ENCODE data around the gene ABHD3.

DNA sequence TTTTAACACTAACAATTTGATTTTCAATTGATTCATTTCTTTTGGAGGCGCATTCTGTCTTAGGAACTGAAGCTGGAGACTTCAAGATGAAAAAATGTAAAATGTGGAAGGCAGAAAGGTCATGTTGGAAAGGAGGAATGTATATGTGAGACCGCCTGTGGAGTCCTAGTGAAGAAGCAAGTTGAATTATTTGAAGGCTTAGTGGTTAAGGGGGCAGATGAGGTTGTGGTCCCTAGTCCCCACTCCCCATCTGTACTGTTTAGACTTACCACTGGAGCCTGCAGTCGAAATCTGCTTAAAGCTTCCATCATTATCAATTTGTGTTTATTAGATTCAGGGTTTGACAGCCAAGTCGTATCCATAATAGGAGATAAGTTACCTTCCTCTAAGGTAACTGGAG lies 20.6 kb upstream of the ABHD3 start:
- TF ChIP-seq POLR2A (IDR thresholded peaks at IDR 0.05), result no peak
- TF ChIP-seq, protein P1, sequence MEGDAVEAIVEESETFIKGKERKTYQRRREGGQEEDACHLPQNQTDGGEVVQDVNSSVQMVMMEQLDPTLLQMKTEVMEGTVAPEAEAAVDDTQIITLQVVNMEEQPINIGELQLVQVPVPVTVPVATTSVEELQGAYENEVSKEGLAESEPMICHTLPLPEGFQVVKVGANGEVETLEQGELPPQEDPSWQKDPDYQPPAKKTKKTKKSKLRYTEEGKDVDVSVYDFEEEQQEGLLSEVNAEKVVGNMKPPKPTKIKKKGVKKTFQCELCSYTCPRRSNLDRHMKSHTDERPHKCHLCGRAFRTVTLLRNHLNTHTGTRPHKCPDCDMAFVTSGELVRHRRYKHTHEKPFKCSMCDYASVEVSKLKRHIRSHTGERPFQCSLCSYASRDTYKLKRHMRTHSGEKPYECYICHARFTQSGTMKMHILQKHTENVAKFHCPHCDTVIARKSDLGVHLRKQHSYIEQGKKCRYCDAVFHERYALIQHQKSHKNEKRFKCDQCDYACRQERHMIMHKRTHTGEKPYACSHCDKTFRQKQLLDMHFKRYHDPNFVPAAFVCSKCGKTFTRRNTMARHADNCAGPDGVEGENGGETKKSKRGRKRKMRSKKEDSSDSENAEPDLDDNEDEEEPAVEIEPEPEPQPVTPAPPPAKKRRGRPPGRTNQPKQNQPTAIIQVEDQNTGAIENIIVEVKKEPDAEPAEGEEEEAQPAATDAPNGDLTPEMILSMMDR (IDR thresholded peaks at IDR 0.05), result no peak
